Astrocyte (in vitro differentiated cells and primary cell): ENCODE data around the gene BASP1.

ENCODE experiments used
- CTCF ChIP-seq: IDR thresholded peaks from 2 replicates; pipeline ENCODE4 v1.5.1; 2011; ENCODE audit warnings: low read depth, mild to moderate bottlenecking, inconsistent platforms, low read length, moderate library complexity; ENCODE audit not compliant: insufficient read depth
- EZH2 ChIP-seq: IDR thresholded peaks from 2 replicates; pipeline ENCODE4 v1.6.1; 2012; ENCODE audit warnings: mild to moderate bottlenecking, low read length, inconsistent platforms; ENCODE audit not compliant: insufficient read depth

GRCh38 chr5:17216974-17217492 is 398 bp upstream of the BASP1 start:
- TF ChIP-seq CTCF (no peak), EZH2 (no peak)
